Measurements from ENCODE around the gene RELT. TPM values are rescaled to one million over a fixed set of nuclear protein-coding genes. Genes with fewer than 3 reads are reported as not detected.

The RELT gene
- total and polyA plus RNA-seq, 2 of the 13 experiments (the other 11 are each of a cell fraction or from before 2014, with no cell fraction given): 2.5 to 4.7 TPM

DNA sequence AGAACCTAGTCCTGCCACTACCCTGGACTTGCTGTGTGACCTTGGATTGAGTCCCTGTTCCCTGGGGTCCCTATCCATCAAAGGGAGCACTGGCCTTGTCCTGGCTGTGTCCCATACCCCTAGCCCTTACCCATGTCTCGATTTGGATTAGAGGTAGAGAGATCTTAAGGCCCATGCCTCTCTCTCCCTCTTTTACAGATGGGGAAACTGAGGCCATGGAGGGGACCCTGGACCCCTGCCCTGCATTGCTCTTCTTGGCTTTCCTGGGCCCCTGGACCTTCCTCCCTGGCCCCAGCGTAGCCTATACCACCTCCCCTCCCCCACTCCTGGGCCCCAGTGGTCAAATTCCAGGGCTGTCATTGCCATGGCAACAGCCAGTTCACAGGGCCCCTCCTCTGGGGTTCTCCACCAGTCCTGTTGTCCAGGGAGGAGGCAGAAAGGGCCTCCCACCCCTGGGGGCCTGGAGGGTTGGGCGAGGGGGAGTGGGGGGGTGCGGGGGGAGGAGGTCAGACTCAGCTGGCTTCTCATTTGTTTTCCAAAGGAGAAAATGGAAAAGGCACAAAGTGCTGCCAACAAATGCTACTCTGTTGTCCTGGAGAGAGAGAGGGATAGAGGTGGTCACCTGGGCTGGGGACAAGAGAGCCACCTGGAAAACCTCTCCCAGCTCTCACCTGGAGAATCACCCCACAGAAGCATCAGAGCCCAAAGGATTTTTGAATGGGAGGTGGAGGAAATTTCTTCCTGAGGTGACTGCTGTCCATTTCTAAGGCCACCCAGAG lies 44.9 kb upstream of the RELT start (continued):
- no peak for TF ChIP-seq ZNF841 (CRISPR knock-in tag; IDR thresholded peaks at IDR 0.05; ENCODE audit: borderline replicate concordance)
- no peak for TF ChIP-seq ZNF12 (CRISPR knock-in tag; IDR thresholded peaks at IDR 0.05)
- TF ChIP-seq NCOA2 (CRISPR knock-in tag; IDR thresholded peaks at IDR 0.05): peak; percentile 74; the same call in 1 of the 2 replicates
- TF ChIP-seq ZIK1 (CRISPR knock-in tag; IDR thresholded peaks at IDR 0.05; ENCODE audit: borderline replicate concordance, low read depth): no peak
- TF ChIP-seq ZSCAN25 (CRISPR knock-in tag; IDR thresholded peaks at IDR 0.05): peak; percentile 44; the same call in 1 of the 2 replicates
- TF ChIP-seq, protein P1, sequence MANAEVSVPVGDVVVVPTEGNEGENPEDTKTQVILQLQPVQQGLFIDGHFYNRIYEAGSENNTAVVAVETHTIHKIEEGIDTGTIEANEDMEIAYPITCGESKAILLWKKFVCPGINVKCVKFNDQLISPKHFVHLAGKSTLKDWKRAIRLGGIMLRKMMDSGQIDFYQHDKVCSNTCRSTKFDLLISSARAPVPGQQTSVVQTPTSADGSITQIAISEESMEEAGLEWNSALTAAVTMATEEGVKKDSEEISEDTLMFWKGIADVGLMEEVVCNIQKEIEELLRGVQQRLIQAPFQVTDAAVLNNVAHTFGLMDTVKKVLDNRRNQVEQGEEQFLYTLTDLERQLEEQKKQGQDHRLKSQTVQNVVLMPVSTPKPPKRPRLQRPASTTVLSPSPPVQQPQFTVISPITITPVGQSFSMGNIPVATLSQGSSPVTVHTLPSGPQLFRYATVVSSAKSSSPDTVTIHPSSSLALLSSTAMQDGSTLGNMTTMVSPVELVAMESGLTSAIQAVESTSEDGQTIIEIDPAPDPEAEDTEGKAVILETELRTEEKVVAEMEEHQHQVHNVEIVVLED (CRISPR knock-in tag; IDR thresholded peaks at IDR 0.05; ENCODE audit: borderline replicate concordance): no peak
- TF ChIP-seq SMAD9 (CRISPR knock-in tag; IDR thresholded peaks at IDR 0.05): no peak; the same call in 1 of the 2 replicates
- no peak for TF ChIP-seq GATAD1 (CRISPR knock-in tag; IDR thresholded peaks at IDR 0.05)
- TF ChIP-seq ZGPAT (CRISPR knock-in tag; IDR thresholded peaks at IDR 0.05): peak; percentile 51
- TF ChIP-seq SP5 (CRISPR knock-in tag; IDR thresholded peaks at IDR 0.05; ENCODE audit: borderline replicate concordance, low read depth): peak; percentile 74; the same call in 1 of the 2 replicates
- TF ChIP-seq SIN3A (IDR thresholded peaks at IDR 0.05; ENCODE audit: borderline replicate concordance, low read depth, low read length): no peak
- TF ChIP-seq, protein P2, sequence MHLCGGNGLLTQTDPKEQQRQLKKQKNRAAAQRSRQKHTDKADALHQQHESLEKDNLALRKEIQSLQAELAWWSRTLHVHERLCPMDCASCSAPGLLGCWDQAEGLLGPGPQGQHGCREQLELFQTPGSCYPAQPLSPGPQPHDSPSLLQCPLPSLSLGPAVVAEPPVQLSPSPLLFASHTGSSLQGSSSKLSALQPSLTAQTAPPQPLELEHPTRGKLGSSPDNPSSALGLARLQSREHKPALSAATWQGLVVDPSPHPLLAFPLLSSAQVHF (CRISPR knock-in tag; IDR thresholded peaks at IDR 0.05): no peak
- TF ChIP-seq PPARG (CRISPR knock-in tag; conservative IDR thresholded peaks at IDR 0.05): peak; percentile 57; the same call in 1 of the 2 replicates
- no peak for TF ChIP-seq ZNF224 (CRISPR knock-in tag; IDR thresholded peaks at IDR 0.05)
- TF ChIP-seq ATF7-NPFF (CRISPR knock-in tag; IDR thresholded peaks at IDR 0.05; ENCODE audit: low read depth): no peak
- TF ChIP-seq HOXA7 (CRISPR knock-in tag; IDR thresholded peaks at IDR 0.05): no peak
- TF ChIP-seq, protein P3, sequence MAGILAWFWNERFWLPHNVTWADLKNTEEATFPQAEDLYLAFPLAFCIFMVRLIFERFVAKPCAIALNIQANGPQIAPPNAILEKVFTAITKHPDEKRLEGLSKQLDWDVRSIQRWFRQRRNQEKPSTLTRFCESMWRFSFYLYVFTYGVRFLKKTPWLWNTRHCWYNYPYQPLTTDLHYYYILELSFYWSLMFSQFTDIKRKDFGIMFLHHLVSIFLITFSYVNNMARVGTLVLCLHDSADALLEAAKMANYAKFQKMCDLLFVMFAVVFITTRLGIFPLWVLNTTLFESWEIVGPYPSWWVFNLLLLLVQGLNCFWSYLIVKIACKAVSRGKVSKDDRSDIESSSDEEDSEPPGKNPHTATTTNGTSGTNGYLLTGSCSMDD (CRISPR knock-in tag; IDR thresholded peaks at IDR 0.05): no peak
- no peak for TF ChIP-seq KLF13 (CRISPR knock-in tag; IDR thresholded peaks at IDR 0.05)
- TF ChIP-seq ZNF484 (CRISPR knock-in tag; IDR thresholded peaks at IDR 0.05; ENCODE audit: borderline replicate concordance, low read depth): no peak
- TF ChIP-seq ZNF530 (CRISPR knock-in tag; IDR thresholded peaks at IDR 0.05; ENCODE audit: low read depth): no peak
- peak; percentile 69 for TF ChIP-seq PRPF4 (IDR thresholded peaks at IDR 0.05; ENCODE audit: low read depth, low read length, poor library complexity, severe bottlenecking)
- TF ChIP-seq CEBPG (CRISPR knock-in tag; IDR thresholded peaks at IDR 0.05): no peak
- no peak for TF ChIP-seq DMTF1 (CRISPR knock-in tag; IDR thresholded peaks at IDR 0.05)
- TF ChIP-seq SMYD3 (CRISPR knock-in tag; IDR thresholded peaks at IDR 0.05): peak; percentile 69; the same call in 1 of the 2 replicates
